ENCODE results near the gene TREX2.
"Not testable (repeated sequence)": the region's sequence is repeated elsewhere in the genome, so short reads cannot be mapped to it uniquely, and the experiment has no call there.

The TREX2 gene

GRCh38 chrX:153408871-153409351, 36.9 kb downstream of the TREX2 start:
- no peak for DNase-seq

- DNase-seq = no peak
Observed at GRCh38 chrX:153408221-153408721, 37.6 kb downstream of the TREX2 start.

GRCh38 chrX:153407736-153408135, 38.1 kb downstream of the TREX2 start:
- DNase-seq = no peak

DNA sequence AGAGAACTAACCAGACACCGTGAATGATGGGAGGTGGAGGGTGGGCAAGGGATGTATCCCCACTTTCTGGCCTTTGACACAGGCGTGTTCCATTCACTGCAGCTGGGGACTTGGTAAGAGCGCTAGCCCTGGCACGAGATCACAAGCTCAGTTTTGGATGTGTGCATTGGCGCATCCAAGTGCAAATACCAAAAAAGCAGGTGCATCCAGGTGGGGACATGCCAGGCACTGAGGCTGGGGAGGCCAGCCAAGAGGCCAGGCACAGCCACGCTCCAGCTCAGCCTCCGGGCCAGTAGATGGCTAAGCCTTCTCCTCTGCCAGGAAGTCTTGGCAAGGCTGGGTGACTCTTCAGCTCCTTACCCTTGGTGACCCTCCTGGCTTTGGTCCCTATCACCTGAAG, 39.0 kb downstream of the TREX2 start:
- DNase-seq = no peak

- no peak for DNase-seq
Observed at GRCh38 chrX:153406011-153406410, 39.8 kb downstream of the TREX2 start.

DNA sequence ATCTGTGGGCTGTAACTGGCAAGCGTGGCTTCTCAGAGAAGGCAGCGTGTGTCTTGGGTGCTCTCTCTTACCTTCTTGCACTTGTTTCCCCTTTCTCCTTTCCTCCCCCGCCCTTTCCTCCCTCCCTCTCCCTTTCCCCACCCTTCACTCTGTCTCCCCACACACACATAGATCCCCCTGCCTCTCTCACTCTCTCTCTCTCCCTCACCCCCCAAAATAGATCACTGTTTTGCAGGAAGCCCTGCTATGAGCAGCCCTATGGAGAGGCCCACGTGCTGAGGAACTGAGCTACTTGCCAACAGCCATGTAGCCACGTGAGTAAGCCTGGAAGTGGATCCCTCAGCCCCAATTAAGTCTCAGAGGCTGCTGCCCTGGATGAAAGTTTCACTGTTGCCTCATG, 40.4 kb downstream of the TREX2 start:
- DNase-seq = no peak

- DNase-seq = not testable (repeated sequence)
Observed at GRCh38 chrX:153404333-153404732, 41.5 kb downstream of the TREX2 start.

DNA sequence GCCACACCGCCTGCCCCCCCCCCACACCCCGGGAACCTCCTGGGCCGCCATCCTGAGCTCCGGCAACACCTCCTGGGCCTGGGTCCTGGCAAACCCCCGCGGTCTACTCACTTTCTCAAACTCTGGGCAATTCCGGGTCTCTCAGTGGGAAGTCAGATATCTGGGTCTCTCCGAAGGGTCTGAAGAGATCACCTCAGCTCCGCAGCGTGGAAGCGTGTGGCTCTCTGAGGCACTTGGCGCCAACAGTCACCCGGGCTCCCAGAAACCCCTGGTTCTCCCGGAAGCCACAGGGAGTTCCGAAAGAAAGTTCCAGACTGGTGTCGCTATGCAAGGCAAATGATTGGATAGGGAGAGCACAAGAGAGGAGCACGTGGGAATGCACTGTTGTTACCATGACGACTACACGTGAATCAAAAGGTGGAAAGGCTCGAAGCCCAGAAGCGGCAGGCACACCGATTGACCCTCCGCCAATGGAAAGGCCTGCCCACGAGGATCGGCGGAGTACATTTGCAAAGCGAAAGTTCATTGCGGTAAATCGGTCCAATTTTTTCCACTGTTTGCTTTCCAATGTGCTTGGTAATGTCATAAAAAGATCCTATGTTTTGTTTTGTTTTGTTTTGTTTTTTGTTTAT, 44.6 kb downstream of the TREX2 start, which contains the start of gene PNMA6E:
Gene PNMA6E, minus strand, starts transcription at position 218 of the 632 bp plus-strand sequence. CDS start 2,501 bp downstream, outside the sequence.
- no peak for DNase-seq

GRCh38 chrX:153400146-153401132, 45.4 kb downstream of the TREX2 start:
- no peak for DNase-seq

- DNase-seq = no peak
Observed at GRCh38 chrX:153398275-153398960, 47.4 kb downstream of the TREX2 start.

GRCh38 chrX:153397256-153397960, 48.4 kb downstream of the TREX2 start:
- DNase-seq = no peak

DNA sequence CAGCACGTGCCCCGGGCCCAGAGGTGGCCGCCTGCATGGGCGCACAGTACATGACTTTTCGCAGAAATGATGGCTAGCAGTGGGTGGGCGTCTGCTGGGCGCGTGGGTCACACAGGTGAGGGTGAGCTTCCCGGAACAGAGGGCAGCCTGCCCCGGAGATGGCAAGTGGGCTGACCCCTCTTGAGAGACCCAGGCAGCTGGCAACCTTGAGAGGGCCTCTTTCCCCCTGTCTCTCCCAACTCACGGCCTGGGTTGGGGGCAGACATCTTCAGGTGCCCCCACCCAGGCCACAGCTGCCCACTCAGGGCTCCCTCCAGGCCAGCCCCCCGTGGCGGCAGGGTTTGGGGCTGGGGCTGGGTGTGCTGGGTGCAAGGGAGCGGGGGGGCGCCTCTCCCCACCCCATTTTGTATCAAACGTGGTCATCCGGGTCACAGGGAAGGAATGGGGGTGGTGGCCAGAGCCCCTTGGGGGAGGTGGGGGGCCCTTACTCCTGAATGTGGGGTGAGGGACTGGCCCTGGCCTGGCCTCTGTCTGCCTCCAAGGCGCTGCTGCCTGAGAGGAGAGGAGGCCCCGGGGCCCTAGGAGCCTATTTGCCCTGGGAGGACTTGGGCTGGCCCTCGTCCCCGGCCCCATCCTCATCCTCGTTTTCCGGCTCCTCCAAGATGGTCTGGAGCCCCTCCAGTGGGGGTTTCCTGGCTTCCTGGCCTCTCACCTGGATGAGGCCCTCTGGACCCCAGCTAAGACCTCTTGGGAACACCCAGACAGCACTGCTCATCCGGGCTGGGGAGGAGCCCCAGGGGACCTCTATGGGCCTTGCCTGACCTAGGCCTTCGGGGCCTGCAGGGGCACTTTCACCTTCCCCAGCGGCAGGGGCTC, 49.3 kb downstream of the TREX2 start:
- no peak for DNase-seq

- DNase-seq = no peak
Observed at GRCh38 chrX:153395613-153396319, 50.1 kb downstream of the TREX2 start.

DNA sequence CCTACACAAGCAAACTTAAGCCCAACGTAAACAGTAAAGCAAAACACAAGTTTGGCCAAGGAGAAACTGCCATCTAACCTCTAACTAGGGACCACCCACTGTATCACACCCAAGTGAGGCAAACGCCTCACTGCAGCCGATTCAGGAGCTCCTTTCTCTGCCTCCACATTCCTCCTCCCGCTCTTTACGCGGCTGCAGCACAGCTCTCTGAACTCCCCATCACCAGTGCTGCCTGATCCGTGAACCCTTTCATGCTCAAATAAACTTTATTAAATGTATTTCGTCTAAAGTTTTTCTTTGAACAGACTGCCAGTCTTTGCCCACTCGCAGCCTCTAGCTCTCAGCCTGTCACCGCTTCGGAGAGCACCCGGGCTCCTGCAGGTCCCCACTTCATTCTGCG, 51.2 kb downstream of the TREX2 start:
- no peak for DNase-seq
